Spleen (tissue), 7 donors: ENCODE measurements around the gene UBC.

Experiments used
- POLR2AphosphoS5 ChIP-seq, 3 donors: sonication (generic); formaldehyde crosslinking; IDR thresholded peaks; one replicate each; pipeline ENCODE4 v1.5.1; 2017; ENCODE audit warnings: antibody characterized with exemption in 3 of 3
- TF ChIP-seq, protein P1 (sequence below), 11 experiments: fragments of 200-600 bp in 7 of 11; fragments of 450-650 bp in 4 of 11; sonication (generic) in 4 of 11; IDR thresholded peaks in 8 of 11; conservative IDR thresholded peaks in 3 of 11; 1 replicate in 7 of 11; 2 replicates in 4 of 11; pipeline versions ENCODE4 v1.4.0 to v1.8.0; 2016 to 2021; ENCODE audit warnings: antibody characterized with exemption in 11 of 11, inconsistent platforms in 4 of 11, mild to moderate bottlenecking in 1 of 11
- donor health status: DM: no; HTN: no; CAD: no; lungs with moderate emphysema.
- donor health status: DM: no; HTN: no; CAD: no.
- donor health status: DM: no; HTN: no; CAD: no.

DNA sequence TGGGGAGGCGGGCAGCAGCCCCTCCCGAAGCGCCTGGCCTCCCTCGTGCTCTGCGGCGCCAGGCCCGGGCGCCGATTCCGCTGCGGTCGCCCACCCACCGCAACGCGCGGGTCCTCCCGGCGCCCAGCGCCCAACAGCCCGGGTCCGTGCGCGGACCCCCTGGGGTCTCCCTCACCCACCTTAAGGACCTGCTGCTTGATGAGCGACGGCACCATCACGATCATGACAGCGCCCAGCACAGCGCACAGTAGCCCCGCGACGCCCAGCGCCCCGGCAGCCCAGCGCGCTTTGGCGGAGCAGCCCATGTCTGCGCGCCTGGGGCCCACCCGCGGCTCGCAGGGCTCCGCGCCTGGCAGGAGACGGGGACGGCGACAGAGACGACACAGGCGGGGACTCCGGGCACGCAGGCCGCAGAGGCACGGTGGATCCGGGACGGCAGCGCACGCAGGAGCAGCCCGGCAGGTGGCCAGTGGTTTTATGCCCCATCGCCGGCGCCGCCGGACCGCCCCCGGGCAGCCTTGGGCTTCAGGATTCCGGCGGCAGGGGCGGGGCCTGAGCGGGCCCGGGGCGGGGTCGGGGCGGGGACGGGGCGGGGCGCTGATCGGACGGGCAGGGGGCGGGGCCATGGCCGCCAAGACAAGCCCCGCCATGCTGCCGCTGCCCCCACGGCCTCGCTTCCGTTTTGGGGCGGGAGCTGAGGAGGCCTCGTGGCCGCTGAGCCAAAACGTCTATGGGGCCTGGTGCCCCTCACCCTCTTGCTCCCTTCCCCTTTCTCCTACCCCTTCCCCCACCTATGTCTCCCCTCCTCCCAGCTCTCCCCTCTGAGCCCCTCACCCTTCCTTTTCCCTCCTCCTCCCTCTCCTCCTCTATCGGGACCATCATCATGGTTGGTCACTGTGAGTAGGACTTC lies 50.8 kb downstream of the UBC start, which contains the start of gene SCARB1:
- peak; percentile 66 to 80 (median 80) for TF ChIP-seq POLR2AphosphoS5 (IDR thresholded peaks at IDR 0.05)
- TF ChIP-seq, protein P1, sequence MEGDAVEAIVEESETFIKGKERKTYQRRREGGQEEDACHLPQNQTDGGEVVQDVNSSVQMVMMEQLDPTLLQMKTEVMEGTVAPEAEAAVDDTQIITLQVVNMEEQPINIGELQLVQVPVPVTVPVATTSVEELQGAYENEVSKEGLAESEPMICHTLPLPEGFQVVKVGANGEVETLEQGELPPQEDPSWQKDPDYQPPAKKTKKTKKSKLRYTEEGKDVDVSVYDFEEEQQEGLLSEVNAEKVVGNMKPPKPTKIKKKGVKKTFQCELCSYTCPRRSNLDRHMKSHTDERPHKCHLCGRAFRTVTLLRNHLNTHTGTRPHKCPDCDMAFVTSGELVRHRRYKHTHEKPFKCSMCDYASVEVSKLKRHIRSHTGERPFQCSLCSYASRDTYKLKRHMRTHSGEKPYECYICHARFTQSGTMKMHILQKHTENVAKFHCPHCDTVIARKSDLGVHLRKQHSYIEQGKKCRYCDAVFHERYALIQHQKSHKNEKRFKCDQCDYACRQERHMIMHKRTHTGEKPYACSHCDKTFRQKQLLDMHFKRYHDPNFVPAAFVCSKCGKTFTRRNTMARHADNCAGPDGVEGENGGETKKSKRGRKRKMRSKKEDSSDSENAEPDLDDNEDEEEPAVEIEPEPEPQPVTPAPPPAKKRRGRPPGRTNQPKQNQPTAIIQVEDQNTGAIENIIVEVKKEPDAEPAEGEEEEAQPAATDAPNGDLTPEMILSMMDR (IDR thresholded peaks at IDR 0.05 in 8 of 11, conservative IDR thresholded peaks at IDR 0.05 in 3 of 11): peak in 2 of 11 experiments; percentile 12 to 23
